Gastroesophageal sphincter (tissue), 4 donors: ENCODE data around the gene ZSCAN5A. TPM values are rescaled to one million over a fixed set of nuclear protein-coding genes. Genes with fewer than 3 reads are reported as not detected.

Source experiments
- ATAC-seq: fragments of 150-250 bp; one replicate; pipeline ENCODE4 v1.9.1; 2016; ENCODE audit warnings: mild to moderate bottlenecking, moderate library complexity
- H3K27ac ChIP-seq, 4 donors: fragments of 200-600 bp; sonication (generic) in 3 of 4; 1 replicate in 3 of 4; 2 replicates in 1 of 4; pipeline ENCODE4 v1.5.1; 2016 to 2019
- H3K27me3 ChIP-seq: fragments of 200-600 bp; sonication (generic); one replicate; pipeline ENCODE4 v1.5.1; 2019
- H3K36me3 ChIP-seq, 2 donors: fragments of 200-600 bp; sonication (generic); one replicate each; pipeline ENCODE4 v1.5.1; 2019; ENCODE audit warnings: control low read depth in 1 of 2
- H3K4me1 ChIP-seq, 3 donors: fragments of 200-600 bp; sonication (generic); 1 replicate in 2 of 3; 2 replicates in 1 of 3; pipeline ENCODE4 v1.5.1; 2016 to 2019; ENCODE audit warnings: control low read depth in 2 of 3
- H3K4me3 ChIP-seq, 2 donors: fragments of 200-600 bp; sonication (generic); one replicate each; pipeline ENCODE4 v1.5.1; 2019; ENCODE audit warnings: mild to moderate bottlenecking in 1 of 2, moderate library complexity in 1 of 2
- H3K9me3 ChIP-seq, 3 donors: fragments of 200-600 bp; sonication (generic); one replicate each; pipeline ENCODE4 v1.5.1; 2017 to 2019; ENCODE audit warnings: control low read depth in 2 of 3
- EP300 ChIP-seq: sonication (generic); formaldehyde crosslinking; IDR thresholded peaks from one replicate; pipeline ENCODE4 v1.6.1; 2017; ENCODE audit warnings: antibody characterized with exemption, mild to moderate bottlenecking
- POLR2A ChIP-seq, 2 donors: fragments of 450-650 bp; IDR thresholded peaks; one replicate each; pipeline ENCODE4 v1.6.1; 2017; ENCODE audit warnings: antibody characterized with exemption in 2 of 2, mild to moderate bottlenecking in 2 of 2, moderate library complexity in 1 of 2
- POLR2AphosphoS5 ChIP-seq: sonication (generic); formaldehyde crosslinking; IDR thresholded peaks from one replicate; pipeline ENCODE4 v1.6.1; 2017; ENCODE audit warnings: antibody characterized with exemption
- WGBS, 2 donors: methylation state at CpG; one replicate each; pipeline ENCODE4 v1.1.5; 2018; ENCODE audit warnings: low coverage in 1 of 2; 5-methylcytosine and 5-hydroxymethylcytosine counted together
- total RNA-seq, 4 donors: library from RNA; depleted of rRNA; stranded (reverse); fragments of >200 nt; gene quantifications; one replicate each; pipeline ENCODE4 v1.1.0, GENCODE V29; 2016
- TF ChIP-seq, protein P1 (sequence below), 4 experiments: fragments of 200-600 bp in 2 of 4; fragments of 450-650 bp in 2 of 4; sonication (generic) in 1 of 4; IDR thresholded peaks; one replicate each; pipeline ENCODE4 v1.5.1; 2017 to 2019; ENCODE audit warnings: antibody characterized with exemption in 4 of 4, mild to moderate bottlenecking in 2 of 4, moderate library complexity in 2 of 4

The ZSCAN5A gene
- total RNA-seq, 4 donors from 2014 or later, result 3.0 to 6.3 (median 4.0) TPM

DNA sequence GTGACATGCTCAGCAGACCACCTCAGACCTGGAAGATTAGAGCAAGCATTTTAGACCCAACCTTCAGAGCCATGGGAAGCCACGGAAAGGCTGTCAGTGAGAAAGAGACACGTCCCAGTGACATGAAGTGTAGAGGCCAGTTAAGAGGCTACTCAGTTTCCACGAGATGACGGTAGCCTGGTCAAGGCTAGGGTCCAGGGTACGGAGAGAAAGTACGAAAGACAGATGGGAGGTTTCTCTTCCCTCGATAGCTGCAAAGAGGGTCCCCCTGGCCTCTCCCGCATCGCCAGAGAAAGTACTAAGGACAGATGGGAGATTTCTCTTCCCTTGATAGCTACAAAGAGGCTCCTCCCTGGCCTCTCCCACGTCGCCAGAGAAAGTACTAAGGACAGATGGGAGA, 8.6 kb downstream of the ZSCAN5A start:
- no peak overlapping the region for H3K4me3 ChIP-seq
- 59% methylated on average over 8 of the region's 11 CpGs; no CpG with 5 or more reads in 1 of the 2 donors for WGBS, 2 donors
- peak overlapping the region in 3 of 4 donors; percentile 27 to 54 (median 51) for H3K27ac ChIP-seq
- H3K9me3 ChIP-seq, result no peaks in the 10 kb centered on the region
- no peaks in the 10 kb centered on the region for H3K4me1 ChIP-seq
- peaks cover 0 to 55% of the 10 kb centered on the region in 2 donors for H3K36me3 ChIP-seq
- no peak for ATAC-seq
- no peaks in the 10 kb centered on the region for H3K27me3 ChIP-seq
- TF ChIP-seq, protein P1, sequence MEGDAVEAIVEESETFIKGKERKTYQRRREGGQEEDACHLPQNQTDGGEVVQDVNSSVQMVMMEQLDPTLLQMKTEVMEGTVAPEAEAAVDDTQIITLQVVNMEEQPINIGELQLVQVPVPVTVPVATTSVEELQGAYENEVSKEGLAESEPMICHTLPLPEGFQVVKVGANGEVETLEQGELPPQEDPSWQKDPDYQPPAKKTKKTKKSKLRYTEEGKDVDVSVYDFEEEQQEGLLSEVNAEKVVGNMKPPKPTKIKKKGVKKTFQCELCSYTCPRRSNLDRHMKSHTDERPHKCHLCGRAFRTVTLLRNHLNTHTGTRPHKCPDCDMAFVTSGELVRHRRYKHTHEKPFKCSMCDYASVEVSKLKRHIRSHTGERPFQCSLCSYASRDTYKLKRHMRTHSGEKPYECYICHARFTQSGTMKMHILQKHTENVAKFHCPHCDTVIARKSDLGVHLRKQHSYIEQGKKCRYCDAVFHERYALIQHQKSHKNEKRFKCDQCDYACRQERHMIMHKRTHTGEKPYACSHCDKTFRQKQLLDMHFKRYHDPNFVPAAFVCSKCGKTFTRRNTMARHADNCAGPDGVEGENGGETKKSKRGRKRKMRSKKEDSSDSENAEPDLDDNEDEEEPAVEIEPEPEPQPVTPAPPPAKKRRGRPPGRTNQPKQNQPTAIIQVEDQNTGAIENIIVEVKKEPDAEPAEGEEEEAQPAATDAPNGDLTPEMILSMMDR (IDR thresholded peaks at IDR 0.05), result no peak
- no peak for TF ChIP-seq POLR2AphosphoS5
- no peak for TF ChIP-seq EP300
- no peak for TF ChIP-seq POLR2A (IDR thresholded peaks at IDR 0.05)

DNA sequence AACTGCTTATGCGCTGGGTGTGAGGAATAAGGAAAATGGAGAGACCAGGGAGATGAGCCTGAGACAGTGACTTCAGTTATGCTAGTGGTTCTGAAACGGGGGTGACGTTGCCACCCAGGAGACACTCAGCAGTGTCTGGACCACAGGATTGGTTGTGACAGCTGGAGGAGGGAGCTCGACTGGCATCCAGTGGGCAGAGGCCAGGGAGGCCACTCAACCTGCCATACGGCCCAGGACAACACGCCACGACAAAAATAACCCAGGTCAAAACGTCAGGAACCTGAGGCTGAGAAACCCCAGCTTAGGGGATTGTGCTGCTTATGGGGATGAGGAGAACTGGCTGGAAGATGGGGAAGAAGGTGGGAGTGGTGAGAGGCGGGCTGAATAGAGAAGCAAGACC, 10.4 kb downstream of the ZSCAN5A start:
- Histone ChIP-seq H3K4me3 (no peak overlapping the region), H3K36me3 (peaks cover 0 to 42% of the 10 kb centered on the region in 2 donors), H3K4me1 (no peaks in the 10 kb centered on the region), H3K27me3 (no peaks in the 10 kb centered on the region), H3K27ac (no peak overlapping the region), H3K9me3 (no peaks in the 10 kb centered on the region)
- ATAC-seq, result no peak
- WGBS, 2 donors, result 76 to 91% methylated on average over 5 to 6 of the region's 9 CpGs
- TF ChIP-seq POLR2AphosphoS5, result no peak
- TF ChIP-seq, protein P1 (IDR thresholded peaks at IDR 0.05), result no peak
- no peak for TF ChIP-seq POLR2A (IDR thresholded peaks at IDR 0.05)
- no peak for TF ChIP-seq EP300

DNA sequence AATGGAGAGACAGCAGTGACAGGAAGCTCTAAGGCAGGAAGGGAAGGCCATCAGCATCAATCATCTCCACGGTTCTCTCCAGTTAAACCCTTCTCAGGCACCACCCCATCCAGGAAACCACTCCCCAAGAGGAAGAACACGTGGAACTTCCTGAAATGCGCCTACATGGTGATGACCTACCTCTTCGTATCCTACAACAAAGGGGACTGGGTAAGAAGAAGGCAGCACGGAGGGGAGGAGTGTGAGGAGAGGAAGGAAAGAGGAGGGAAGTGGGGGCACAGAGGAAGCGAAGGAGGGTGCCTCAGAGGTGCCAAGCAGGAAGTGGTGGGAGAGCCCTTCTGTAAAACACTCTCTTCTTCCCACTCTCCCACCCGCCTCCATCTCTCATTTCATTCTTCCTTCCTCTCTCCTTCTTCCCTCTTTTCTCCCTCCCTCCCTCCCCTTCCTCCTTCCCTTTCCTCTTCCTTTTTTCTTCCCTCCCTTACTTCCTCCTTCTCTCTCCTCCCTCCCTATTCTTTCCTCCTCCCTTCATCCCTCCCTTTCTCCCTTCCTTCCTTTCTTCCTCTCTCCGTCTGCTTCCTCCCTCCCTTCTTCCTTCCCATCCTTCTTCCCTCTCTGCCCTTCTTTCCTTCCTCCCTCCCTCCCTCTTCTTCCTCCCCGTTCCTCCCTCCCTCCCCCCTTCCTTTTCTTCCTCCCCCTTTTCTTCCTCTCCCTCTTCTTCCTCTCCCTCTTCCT, 12.6 kb downstream of the ZSCAN5A start:
- no peaks in the 10 kb centered on the region for H3K27me3 ChIP-seq
- TF ChIP-seq, protein P1 (IDR thresholded peaks at IDR 0.05), result no peak
- TF ChIP-seq POLR2AphosphoS5, result no peak
- no peak for TF ChIP-seq EP300
- no peak for TF ChIP-seq POLR2A (IDR thresholded peaks at IDR 0.05)
- peaks cover 0 to 41% of the 10 kb centered on the region in 2 donors for H3K36me3 ChIP-seq
- no peaks in the 10 kb centered on the region for H3K9me3 ChIP-seq
- 61 to 75% methylated on average over 6 to 9 of the region's 9 CpGs for WGBS, 2 donors
- no peak overlapping the region for H3K4me3 ChIP-seq
- no peak overlapping the region for H3K27ac ChIP-seq
- no peaks in the 10 kb centered on the region for H3K4me1 ChIP-seq
- no peak for ATAC-seq

DNA sequence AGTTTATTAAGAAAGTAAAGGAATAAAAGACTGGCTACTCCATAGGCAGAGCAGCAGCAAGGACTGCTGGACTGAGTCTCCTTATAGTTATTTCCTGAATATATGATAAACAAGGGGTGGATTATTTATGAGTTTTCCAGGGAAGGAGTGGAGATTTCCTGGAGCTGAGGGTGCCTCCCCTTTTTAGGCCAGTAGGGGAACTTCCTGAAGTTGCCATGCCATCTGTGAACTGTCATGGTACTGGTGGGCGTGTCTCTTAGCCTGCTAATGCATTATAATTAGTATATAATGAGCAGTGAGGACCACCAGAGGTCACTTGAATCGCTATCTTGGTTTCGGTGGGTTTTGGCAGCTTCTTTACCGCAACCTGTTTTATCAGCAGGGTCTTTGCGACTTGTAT, 13.5 kb downstream of the ZSCAN5A start:
- no peak for TF ChIP-seq POLR2A (IDR thresholded peaks at IDR 0.05)
- TF ChIP-seq EP300, result no peak
- TF ChIP-seq POLR2AphosphoS5, result no peak
- TF ChIP-seq, protein P1 (IDR thresholded peaks at IDR 0.05), result no peak
- H3K27me3 ChIP-seq, result no peaks in the 10 kb centered on the region
- H3K4me1 ChIP-seq, result no peaks in the 10 kb centered on the region
- H3K4me3 ChIP-seq, result no peak overlapping the region
- ATAC-seq, result no peak
- no peaks in the 10 kb centered on the region for H3K9me3 ChIP-seq
- H3K27ac ChIP-seq, result no peak overlapping the region
- WGBS, 2 donors, result 43 to 67% methylated on average over 4 to 5 of the region's 5 CpGs
- peaks cover 0 to 50% of the 10 kb centered on the region in 2 donors for H3K36me3 ChIP-seq

DNA sequence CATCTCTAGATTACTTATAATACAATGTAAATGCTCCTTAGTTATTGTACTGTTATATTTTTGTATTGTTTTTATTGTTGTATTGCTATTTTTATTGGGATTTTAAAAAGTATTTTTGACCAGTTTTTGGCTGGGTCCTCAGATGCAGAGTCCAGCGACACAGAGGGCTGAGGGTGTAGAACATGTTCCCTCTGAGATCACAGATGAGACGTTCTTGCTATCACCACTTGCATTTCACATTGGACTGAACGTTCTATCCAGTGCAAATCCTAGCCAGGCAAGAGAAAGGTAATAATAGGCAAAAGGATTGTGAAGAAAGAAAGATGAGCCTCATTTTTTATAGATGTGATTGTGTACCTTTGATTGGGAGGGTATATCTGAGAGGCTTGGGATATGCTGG, 15.0 kb downstream of the ZSCAN5A start:
- WGBS, 2 donors, result 66 to 81% methylated on average over 3 of the region's 3 CpGs
- H3K27ac ChIP-seq, result no peak overlapping the region
- TF ChIP-seq EP300 (no peak), POLR2A (IDR thresholded peaks at IDR 0.05) (no peak), POLR2AphosphoS5 (no peak)
- TF ChIP-seq, protein P1 (IDR thresholded peaks at IDR 0.05), result no peak

More for the DNA sequence above, 15.0 kb downstream of the ZSCAN5A start:
- H3K27me3 ChIP-seq, result no peaks in the 10 kb centered on the region
- H3K4me1 ChIP-seq, result no peaks in the 10 kb centered on the region
- peaks cover 0 to 53% of the 10 kb centered on the region in 2 donors for H3K36me3 ChIP-seq
- H3K9me3 ChIP-seq, result no peaks in the 10 kb centered on the region
- H3K4me3 ChIP-seq, result no peak overlapping the region
- ATAC-seq, result no peak
